CD1c-positive myeloid dendritic cell (primary cell): ENCODE results near the gene TRAPPC6A.
"Not testable (repeated sequence)": the region's sequence is repeated elsewhere in the genome, so short reads cannot be mapped to it uniquely, and the experiment has no call there.

Source experiments
- DNase-seq: peaks from one replicate; pipeline ENCODE4 v3.0.0-alpha.2; 2016; ENCODE audit errors: extremely low spot score

TRAPPC6A gene

GRCh38 chr19:45130888-45131615, 47.0 kb downstream of the TRAPPC6A start:
- DNase-seq: no peak

- DNase-seq: no peak
Measured at GRCh38 chr19:45130236-45130635, 47.8 kb downstream of the TRAPPC6A start.

- DNase-seq: no peak
Measured at GRCh38 chr19:45128806-45129205, 49.2 kb downstream of the TRAPPC6A start.

- DNase-seq: no peak
Measured at GRCh38 chr19:45128146-45128545, 49.9 kb downstream of the TRAPPC6A start.

- no peak for DNase-seq
Measured at GRCh38 chr19:45126654-45127053, 51.4 kb downstream of the TRAPPC6A start.

- peak; percentile 65 for DNase-seq
Measured at GRCh38 chr19:45125975-45126493, 52.0 kb downstream of the TRAPPC6A start.

GRCh38 chr19:45125360-45125759, 52.7 kb downstream of the TRAPPC6A start:
- no peak for DNase-seq

GRCh38 chr19:45124021-45124420, 54.0 kb downstream of the TRAPPC6A start:
- no peak for DNase-seq

- no peak for DNase-seq
Measured at GRCh38 chr19:45123440-45123850, 54.6 kb downstream of the TRAPPC6A start.

GRCh38 chr19:45122832-45123231, 55.2 kb downstream of the TRAPPC6A start:
- no peak for DNase-seq

GRCh38 chr19:45121827-45122345, 56.2 kb downstream of the TRAPPC6A start:
- DNase-seq: no peak

- no peak for DNase-seq
Measured at GRCh38 chr19:45119582-45119981, 58.5 kb downstream of the TRAPPC6A start.

GRCh38 chr19:45118591-45119355, 59.3 kb downstream of the TRAPPC6A start:
- not testable (repeated sequence) for DNase-seq

- DNase-seq: no peak
Measured at GRCh38 chr19:45118106-45118505, 59.9 kb downstream of the TRAPPC6A start.

- no peak for DNase-seq
Measured at GRCh38 chr19:45117671-45118070, 60.4 kb downstream of the TRAPPC6A start.

- peak; percentile 75 for DNase-seq
Measured at GRCh38 chr19:45117167-45117594, 60.9 kb downstream of the TRAPPC6A start.

GRCh38 chr19:45115809-45116615, 62.0 kb downstream of the TRAPPC6A start:
- peak; percentile 57 for DNase-seq

GRCh38 chr19:45114116-45114515, 63.9 kb downstream of the TRAPPC6A start:
- no peak for DNase-seq

- no peak for DNase-seq
Measured at GRCh38 chr19:45113628-45114027, 64.4 kb downstream of the TRAPPC6A start.
